ENCODE measurements around the gene SLC38A5.
A peak's percentile ranks its signal among the peaks of the same experiment; 100 is the strongest.

The SLC38A5 gene

GRCh38 chrX:48509619-48510018 is 39.6 kb upstream of the SLC38A5 start:
- Histone ChIP-seq H3K18ac (ENCODE audit: low read length) (no peak overlapping the region), H2BK5ac (ENCODE audit: low read length) (no peak overlapping the region), H2BK15ac (replicated peaks; ENCODE audit: low read depth) (no peak overlapping the region), H3K56ac (ENCODE audit: low read length) (peak overlapping the region; percentile 79), H3K23ac (ENCODE audit: low read length) (no peak overlapping the region), H3K36me3 (ENCODE audit: control insufficient read depth, insufficient read depth, low read length) (no peaks in the 10 kb centered on the region), H3K4me1 (ENCODE audit: control insufficient read depth, low read depth, low read length) (no peaks in the 10 kb centered on the region), H4K8ac (ENCODE audit: low read depth, low read length) (no peak overlapping the region), H3K4me3 (ENCODE audit: low read length) (no peak overlapping the region), H3K4ac (ENCODE audit: low read depth, low read length) (no peak overlapping the region), H4K5ac (ENCODE audit: low read length) (no peak overlapping the region), H3K79me2 (ENCODE audit: control insufficient read depth, insufficient read depth, low read length) (no peaks in the 10 kb centered on the region), H2BK120ac (ENCODE audit: low read depth, low read length) (no peak overlapping the region), H3K9ac (ENCODE audit: low read length) (peak overlapping the region; percentile 77), H3K4me2 (ENCODE audit: low read length) (peak overlapping the region; percentile 32), H3K79me1 (ENCODE audit: low read length) (no peaks in the 10 kb centered on the region), H2AK5ac (ENCODE audit: low read length) (no peak overlapping the region), H3K27me3 (ENCODE audit: insufficient read depth, low read length, poor library complexity) (no peaks in the 10 kb centered on the region), H3K27ac (ENCODE audit: low read depth, low read length) (no peak overlapping the region)
- no CpG with 5 or more reads among the region's 11 CpGs for WGBS (ENCODE audit: extremely low coverage, insufficient coverage, low lambda C conversion rate)
- no peak for DNase-seq

DNA sequence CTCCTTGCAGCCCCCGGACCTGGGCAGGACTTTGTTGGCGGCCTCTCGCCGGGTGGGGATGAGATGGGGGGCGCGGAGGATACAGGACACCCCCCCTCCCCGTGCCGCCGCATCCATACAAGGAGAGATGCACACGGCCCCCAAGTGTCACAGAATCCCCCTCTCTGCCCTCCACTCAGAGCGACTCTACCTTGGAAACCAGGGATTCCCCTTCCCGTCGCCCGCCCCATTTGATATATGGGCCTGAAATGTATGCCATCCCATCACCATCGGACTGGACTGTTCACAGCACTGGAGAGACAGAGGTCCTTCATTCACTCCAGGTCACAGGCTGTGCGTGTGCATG is 39.2 kb upstream of the SLC38A5 start:
- Histone ChIP-seq H4K5ac (ENCODE audit: low read length) (no peak overlapping the region), H2AK5ac (ENCODE audit: low read length) (no peak overlapping the region), H3K23ac (ENCODE audit: low read length) (no peak overlapping the region), H2BK5ac (ENCODE audit: low read length) (no peak overlapping the region), H3K18ac (ENCODE audit: low read length) (peak overlapping the region; percentile 57), H3K9ac (ENCODE audit: low read length) (peak overlapping the region; percentile 77), H2BK15ac (replicated peaks; ENCODE audit: low read depth) (no peak overlapping the region), H2BK120ac (ENCODE audit: low read depth, low read length) (no peak overlapping the region), H3K79me2 (ENCODE audit: control insufficient read depth, insufficient read depth, low read length) (no peaks in the 10 kb centered on the region), H3K27ac (ENCODE audit: low read depth, low read length) (no peak overlapping the region), H3K4me1 (ENCODE audit: control insufficient read depth, low read depth, low read length) (no peaks in the 10 kb centered on the region), H3K27me3 (ENCODE audit: insufficient read depth, low read length, poor library complexity) (no peaks in the 10 kb centered on the region), H4K8ac (ENCODE audit: low read depth, low read length) (no peak overlapping the region), H3K4me2 (ENCODE audit: low read length) (peak overlapping the region; percentile 32), H3K4me3 (ENCODE audit: low read length) (peak overlapping the region; percentile 58), H3K4ac (ENCODE audit: low read depth, low read length) (no peak overlapping the region), H3K56ac (ENCODE audit: low read length) (peak overlapping the region; percentile 79), H3K36me3 (ENCODE audit: control insufficient read depth, insufficient read depth, low read length) (no peaks in the 10 kb centered on the region), H3K79me1 (ENCODE audit: low read length) (no peaks in the 10 kb centered on the region)
- no peak for DNase-seq
- WGBS (ENCODE audit: extremely low coverage, insufficient coverage, low lambda C conversion rate): no CpG with 5 or more reads among the region's 16 CpGs

DNA sequence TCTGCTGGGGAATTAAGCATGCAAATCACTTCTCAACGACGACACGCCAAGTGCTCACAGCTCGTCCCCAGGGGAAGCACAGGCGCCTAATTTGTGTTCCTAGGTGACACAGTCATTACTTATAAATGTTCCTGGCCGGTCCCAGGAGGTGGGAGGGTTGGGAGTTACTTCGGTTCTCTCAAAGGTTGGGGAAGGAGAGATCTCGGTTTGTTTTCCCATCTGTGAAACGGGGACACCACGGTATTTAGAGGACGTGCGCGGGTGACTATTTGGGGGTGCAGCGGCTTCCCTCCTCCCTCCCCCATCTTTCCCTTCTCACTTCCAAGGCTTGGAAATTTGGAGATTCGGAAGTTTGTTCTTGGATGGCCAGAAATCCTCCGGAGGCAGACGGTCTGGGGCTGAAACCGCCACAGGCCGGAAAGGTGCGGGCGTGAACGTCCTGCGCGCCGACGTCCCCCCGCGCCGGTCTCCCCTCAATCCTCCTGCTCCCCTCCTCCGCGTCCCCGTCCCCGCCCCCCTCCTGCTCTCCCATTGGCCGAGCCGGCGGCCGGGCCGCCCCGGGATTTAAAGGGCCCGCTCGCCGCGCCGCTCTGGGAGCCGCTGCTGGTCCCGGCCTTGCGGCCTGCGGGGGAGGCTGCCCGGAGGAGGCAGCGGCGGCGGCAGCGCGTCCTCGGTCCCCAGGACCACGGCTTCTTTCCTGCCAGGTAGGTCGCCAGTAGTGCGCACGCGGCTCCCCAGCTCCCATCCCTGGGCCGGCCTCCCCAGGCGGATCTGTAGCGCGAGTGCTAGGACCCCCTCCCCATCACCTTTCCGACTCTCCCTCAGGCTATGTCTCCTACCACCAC is 38.6 kb upstream of the SLC38A5 start, which contains the start of gene PORCN:
Gene PORCN, plus strand, starts transcription at position 593 of the 845 bp plus-strand sequence. CDS start 829 bp downstream, outside the sequence.
- no peaks in the 10 kb centered on the region for H3K79me2 ChIP-seq (ENCODE audit: control insufficient read depth, insufficient read depth, low read length)
- H3K23ac ChIP-seq (ENCODE audit: low read length): no peak within 1 kb of the TSS
- H3K27ac ChIP-seq (ENCODE audit: low read depth, low read length): no peak within 1 kb of the TSS
- no peaks in the 10 kb centered on the region for H3K79me1 ChIP-seq (ENCODE audit: low read length)
- DNase-seq: peak; percentile 65
- H2BK15ac ChIP-seq (replicated peaks; ENCODE audit: low read depth): no peak within 1 kb of the TSS
- peak within 1 kb of the TSS; percentile 69 for H3K18ac ChIP-seq (ENCODE audit: low read length)
- H4K8ac ChIP-seq (ENCODE audit: low read depth, low read length): peak within 1 kb of the TSS; percentile 31
- H3K56ac ChIP-seq (ENCODE audit: low read length): peak within 1 kb of the TSS; percentile 83
- no peak within 1 kb of the TSS for H2AK5ac ChIP-seq (ENCODE audit: low read length)
- no peak within 1 kb of the TSS for H3K4ac ChIP-seq (ENCODE audit: low read depth, low read length)
- WGBS (ENCODE audit: extremely low coverage, insufficient coverage, low lambda C conversion rate): no CpG with 5 or more reads among the region's 65 CpGs
- H3K9ac ChIP-seq (ENCODE audit: low read length): peak within 1 kb of the TSS; percentile 78
- no peaks in the 10 kb centered on the region for H3K4me1 ChIP-seq (ENCODE audit: control insufficient read depth, low read depth, low read length)
- H4K5ac ChIP-seq (ENCODE audit: low read length): no peak within 1 kb of the TSS
- peak within 1 kb of the TSS; percentile 36 for H3K4me2 ChIP-seq (ENCODE audit: low read length)
- H3K27me3 ChIP-seq (ENCODE audit: insufficient read depth, low read length, poor library complexity): no peaks in the 10 kb centered on the region
- no peaks in the 10 kb centered on the region for H3K36me3 ChIP-seq (ENCODE audit: control insufficient read depth, insufficient read depth, low read length)
- no peak within 1 kb of the TSS for H2BK120ac ChIP-seq (ENCODE audit: low read depth, low read length)
- peak within 1 kb of the TSS; percentile 65 for H3K4me3 ChIP-seq (ENCODE audit: low read length)
- no peak within 1 kb of the TSS for H2BK5ac ChIP-seq (ENCODE audit: low read length)

DNA sequence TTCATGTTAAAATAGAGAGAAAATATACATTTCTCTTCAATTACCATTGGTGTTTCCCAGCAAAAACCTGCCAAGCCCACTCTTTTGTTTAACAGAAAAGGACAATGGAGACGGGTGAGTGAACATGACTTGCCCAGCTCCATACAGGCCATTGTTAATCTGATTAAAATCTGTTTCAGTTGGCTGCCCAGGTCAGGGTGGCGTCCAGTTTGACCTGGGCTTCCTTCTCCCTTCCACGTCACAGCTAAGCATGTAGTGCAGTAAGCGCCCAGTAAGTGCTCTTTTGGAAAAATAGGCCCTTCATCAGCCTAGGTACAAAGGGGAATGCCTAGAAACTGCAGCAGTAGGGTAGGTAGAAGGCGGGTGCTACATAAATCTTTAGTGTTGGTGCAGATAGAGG is 37.2 kb upstream of the SLC38A5 start:
- WGBS (ENCODE audit: extremely low coverage, insufficient coverage, low lambda C conversion rate): no CpG with 5 or more reads among the region's 5 CpGs
- no peak overlapping the region for H4K8ac ChIP-seq (ENCODE audit: low read depth, low read length)
- H3K9ac ChIP-seq (ENCODE audit: low read length): no peak overlapping the region
- H3K18ac ChIP-seq (ENCODE audit: low read length): no peak overlapping the region
- no peak overlapping the region for H3K4ac ChIP-seq (ENCODE audit: low read depth, low read length)
- no peak overlapping the region for H2BK15ac ChIP-seq (replicated peaks; ENCODE audit: low read depth)
- H4K5ac ChIP-seq (ENCODE audit: low read length): no peak overlapping the region
- H3K4me3 ChIP-seq (ENCODE audit: low read length): no peak overlapping the region
- no peaks in the 10 kb centered on the region for H3K27me3 ChIP-seq (ENCODE audit: insufficient read depth, low read length, poor library complexity)
- no peaks in the 10 kb centered on the region for H3K4me1 ChIP-seq (ENCODE audit: control insufficient read depth, low read depth, low read length)
- H3K23ac ChIP-seq (ENCODE audit: low read length): no peak overlapping the region
- H3K79me1 ChIP-seq (ENCODE audit: low read length): no peaks in the 10 kb centered on the region
- H3K4me2 ChIP-seq (ENCODE audit: low read length): no peak overlapping the region
- no peak overlapping the region for H2BK5ac ChIP-seq (ENCODE audit: low read length)
- H3K56ac ChIP-seq (ENCODE audit: low read length): peak overlapping the region; percentile 15
- H2BK120ac ChIP-seq (ENCODE audit: low read depth, low read length): no peak overlapping the region
- no peaks in the 10 kb centered on the region for H3K79me2 ChIP-seq (ENCODE audit: control insufficient read depth, insufficient read depth, low read length)
- DNase-seq: no peak
- no peak overlapping the region for H3K27ac ChIP-seq (ENCODE audit: low read depth, low read length)
- H2AK5ac ChIP-seq (ENCODE audit: low read length): no peak overlapping the region
- no peaks in the 10 kb centered on the region for H3K36me3 ChIP-seq (ENCODE audit: control insufficient read depth, insufficient read depth, low read length)

GRCh38 chrX:48505481-48505880 is 35.4 kb upstream of the SLC38A5 start:
- no peak for DNase-seq
- Histone ChIP-seq H3K56ac (ENCODE audit: low read length) (no peak overlapping the region), H4K8ac (ENCODE audit: low read depth, low read length) (no peak overlapping the region), H4K5ac (ENCODE audit: low read length) (no peak overlapping the region), H3K4me3 (ENCODE audit: low read length) (no peak overlapping the region), H2AK5ac (ENCODE audit: low read length) (no peak overlapping the region), H2BK120ac (ENCODE audit: low read depth, low read length) (no peak overlapping the region), H3K18ac (ENCODE audit: low read length) (no peak overlapping the region), H3K4me1 (ENCODE audit: control insufficient read depth, low read depth, low read length) (no peaks in the 10 kb centered on the region), H3K27ac (ENCODE audit: low read depth, low read length) (no peak overlapping the region), H3K79me2 (ENCODE audit: control insufficient read depth, insufficient read depth, low read length) (no peaks in the 10 kb centered on the region), H3K4me2 (ENCODE audit: low read length) (no peak overlapping the region), H3K79me1 (ENCODE audit: low read length) (no peaks in the 10 kb centered on the region), H3K23ac (ENCODE audit: low read length) (no peak overlapping the region), H3K4ac (ENCODE audit: low read depth, low read length) (no peak overlapping the region), H3K9ac (ENCODE audit: low read length) (no peak overlapping the region), H2BK5ac (ENCODE audit: low read length) (no peak overlapping the region), H3K36me3 (ENCODE audit: control insufficient read depth, insufficient read depth, low read length) (no peaks in the 10 kb centered on the region), H3K27me3 (ENCODE audit: insufficient read depth, low read length, poor library complexity) (no peaks in the 10 kb centered on the region), H2BK15ac (replicated peaks; ENCODE audit: low read depth) (no peak overlapping the region)
- whole genome bisulfite sequencing (ENCODE audit: extremely low coverage, insufficient coverage, low lambda C conversion rate): no CpG with 5 or more reads among the region's 5 CpGs

Measured in mesendoderm (in vitro differentiated cells).